ENCODE measurements around the gene TSPAN4. TPM values are rescaled to one million over a fixed set of nuclear protein-coding genes. Genes with fewer than 3 reads are reported as not detected.

The TSPAN4 gene
- total and polyA plus RNA-seq, 10 of the 15 experiments (the other 5 are each of a cell fraction or from before 2014, with no cell fraction given), result 0.37 to 14.0 (median 8.5) TPM; not detected in 1

- TF ChIP-seq ZSCAN29 (IDR thresholded peaks at IDR 0.05) (no peak), CREB1 (IDR thresholded peaks at IDR 0.05; ENCODE audit: low read depth) (no peak), BCL3 (IDR thresholded peaks at IDR 0.05; ENCODE audit: borderline replicate concordance, insufficient read depth, low read depth, low read length, poor library complexity, severe bottlenecking) (no peak), BMI1 (IDR thresholded peaks at IDR 0.05; ENCODE audit: borderline replicate concordance) (no peak), SMAD1 (IDR thresholded peaks at IDR 0.05; ENCODE audit: low read depth, partially characterized antibody) (no peak), HSF1 (IDR thresholded peaks at IDR 0.05; ENCODE audit: low read depth, low read length) (no peak), PAX8 (IDR thresholded peaks at IDR 0.05) (no peak), CBFB (IDR thresholded peaks at IDR 0.05; ENCODE audit: low read depth) (no peak), ATF7 (IDR thresholded peaks at IDR 0.05; ENCODE audit: low read depth) (no peak), ZBED1 (IDR thresholded peaks at IDR 0.05; ENCODE audit: borderline replicate concordance) (no peak), SKIL (IDR thresholded peaks at IDR 0.05; ENCODE audit: low read depth, poor library complexity, severe bottlenecking) (no peak), ZBTB33 (IDR thresholded peaks at IDR 0.05) (no peak), RB1 (IDR thresholded peaks at IDR 0.05; ENCODE audit: borderline replicate concordance) (no peak)
- no peak overlapping the region for H3K27ac ChIP-seq (ENCODE audit: control insufficient read depth, insufficient read depth)
- no peaks in the 10 kb centered on the region for H3K4me1 ChIP-seq (ENCODE audit: control insufficient read depth, insufficient read depth, low read length)
- intact Hi-C loops (cut with micrococcal nuclease; ENCODE audit: unreplicated experiment), result no loop called here
- H3K36me3 ChIP-seq (ENCODE audit: control insufficient read depth in 2 of 2, insufficient read depth in 2 of 2, low read length in 1 of 2), result peaks cover 0 to 7% of the 10 kb centered on the region in 2 experiments; a peak in 3 of 4 replicates
- ChIA-PET CTCF (no interaction called here), SMC1A (ENCODE audit: uncharacterized antibody, unreplicated experiment) (no interaction called here), POLR2A (no interaction called here), RAD21 (ENCODE audit: unreplicated experiment) (no interaction called here)
- H3K79me2 ChIP-seq (ENCODE audit: control insufficient read depth, insufficient read depth, low read length), result no peaks in the 10 kb centered on the region
- H3K9ac ChIP-seq (ENCODE audit: control insufficient read depth, insufficient read depth, low read length), result no peak overlapping the region
- no peaks in the 10 kb centered on the region for H3K27me3 ChIP-seq (replicated peaks in 1 of 2; ENCODE audit: control insufficient read depth in 2 of 2, insufficient read depth in 2 of 2, low read length in 1 of 2)
- no peak overlapping the region for H3K4me2 ChIP-seq (ENCODE audit: control insufficient read depth, insufficient read depth)
- in situ Hi-C loops (cut with MboI), result no loop called here
- WGBS (ENCODE audit: insufficient coverage, insufficient replicate concordance, low lambda C conversion rate, missing lambda C conversion rate), result 82% methylated on average over 14 of the region's 14 CpGs
- H2AFZ ChIP-seq (ENCODE audit: control insufficient read depth, low read depth, low read length), result no peak overlapping the region
- H4K20me1 ChIP-seq (ENCODE audit: control insufficient read depth, insufficient read depth), result no peaks in the 10 kb centered on the region
- no peaks in the 10 kb centered on the region for H3K9me3 ChIP-seq (replicated peaks; ENCODE audit: control insufficient read depth, insufficient read depth, low read length)
- ATAC-seq (no peak), DNase-seq (ENCODE audit: low read depth, low spot score) (no peak), FAIRE-seq (no peak)
- BruUV-seq (replicated peaks), result no TSS peak
- H3K4me3 ChIP-seq, result no peak overlapping the region
Observed at GRCh38 chr11:882596-882995, 39.9 kb downstream of the TSPAN4 start.
